Mesendoderm (in vitro differentiated cells): Measurements from ENCODE around the gene NOP56.

Experiments used
- DNase-seq: peaks from one replicate; pipeline ENCODE4 v3.0.0; 2013
- H2AK5ac ChIP-seq: 2 replicates; pipeline ENCODE4 v1.6.1; 2013; ENCODE audit warnings: low read length, inconsistent platforms
- H2BK120ac ChIP-seq: 2 replicates; pipeline ENCODE4 v1.6.1; 2013; ENCODE audit warnings: low read depth, mild to moderate bottlenecking, low read length, moderate library complexity, mixed read lengths
- H2BK15ac ChIP-seq: replicated peaks from 2 replicates; pipeline ENCODE4 v1.6.1; 2013; ENCODE audit warnings: low read depth, mild to moderate bottlenecking, moderate library complexity
- H2BK5ac ChIP-seq: 2 replicates; pipeline ENCODE4 v1.6.1; 2013; ENCODE audit warnings: low read length, inconsistent platforms
- H3K18ac ChIP-seq: 2 replicates; pipeline ENCODE4 v1.6.1; 2013; ENCODE audit warnings: mild to moderate bottlenecking, low read length, mixed read lengths
- H3K23ac ChIP-seq: one replicate; pipeline ENCODE4 v1.6.1; 2013; ENCODE audit warnings: low read length
- H3K27ac ChIP-seq: 2 replicates; pipeline ENCODE4 v1.5.1; 2013; ENCODE audit warnings: low read depth, mild to moderate bottlenecking, inconsistent platforms, low read length, moderate library complexity
- H3K27me3 ChIP-seq: 2 replicates; pipeline ENCODE4 v1.6.1; 2013; ENCODE audit warnings: low read length, control low read depth, mild to moderate bottlenecking, inconsistent platforms; ENCODE audit not compliant: insufficient read depth, poor library complexity
- H3K36me3 ChIP-seq: 2 replicates; pipeline ENCODE4 v1.6.1; 2013; ENCODE audit warnings: low read length, inconsistent platforms; ENCODE audit not compliant: control insufficient read depth, insufficient read depth
- H3K4ac ChIP-seq: one replicate; pipeline ENCODE4 v1.6.1; 2013; ENCODE audit warnings: low read depth, mild to moderate bottlenecking, low read length, moderate library complexity
- H3K4me1 ChIP-seq: 2 replicates; pipeline ENCODE4 v1.6.1; 2013; ENCODE audit warnings: low read depth, low read length, inconsistent platforms; ENCODE audit not compliant: control insufficient read depth
- H3K4me2 ChIP-seq: 2 replicates; pipeline ENCODE4 v1.6.1; 2013; ENCODE audit warnings: low read length
- H3K4me3 ChIP-seq: 2 replicates; pipeline ENCODE4 v1.5.1; 2013; ENCODE audit warnings: mild to moderate bottlenecking, low read length
- H3K56ac ChIP-seq: one replicate; pipeline ENCODE4 v1.6.1; 2013; ENCODE audit warnings: low read length
- H3K79me1 ChIP-seq: 2 replicates; pipeline ENCODE4 v1.6.1; 2013; ENCODE audit warnings: low read length, inconsistent platforms
- H3K79me2 ChIP-seq: 2 replicates; pipeline ENCODE4 v1.6.1; 2013; ENCODE audit warnings: mild to moderate bottlenecking, low read length; ENCODE audit not compliant: control insufficient read depth, insufficient read depth
- H3K9ac ChIP-seq: 2 replicates; pipeline ENCODE4 v1.6.1; 2013; ENCODE audit warnings: low read length, inconsistent platforms
- H4K5ac ChIP-seq: one replicate; pipeline ENCODE4 v1.6.1; 2013; ENCODE audit warnings: low read length
- H4K8ac ChIP-seq: one replicate; pipeline ENCODE4 v1.6.1; 2013; ENCODE audit warnings: low read depth, mild to moderate bottlenecking, control low read depth, low read length, moderate library complexity
- WGBS: extraction: QIAGEN DNeasy Blood & Tissue Kit; methylation state at CpG from one replicate; pipeline ENCODE4 v1.1.7; 2013; ENCODE audit warnings: low lambda C conversion rate, missing lambda C conversion rate; ENCODE audit not compliant: insufficient coverage; ENCODE audit errors: extremely low coverage; 5-methylcytosine and 5-hydroxymethylcytosine counted together

Gene NOP56

DNA sequence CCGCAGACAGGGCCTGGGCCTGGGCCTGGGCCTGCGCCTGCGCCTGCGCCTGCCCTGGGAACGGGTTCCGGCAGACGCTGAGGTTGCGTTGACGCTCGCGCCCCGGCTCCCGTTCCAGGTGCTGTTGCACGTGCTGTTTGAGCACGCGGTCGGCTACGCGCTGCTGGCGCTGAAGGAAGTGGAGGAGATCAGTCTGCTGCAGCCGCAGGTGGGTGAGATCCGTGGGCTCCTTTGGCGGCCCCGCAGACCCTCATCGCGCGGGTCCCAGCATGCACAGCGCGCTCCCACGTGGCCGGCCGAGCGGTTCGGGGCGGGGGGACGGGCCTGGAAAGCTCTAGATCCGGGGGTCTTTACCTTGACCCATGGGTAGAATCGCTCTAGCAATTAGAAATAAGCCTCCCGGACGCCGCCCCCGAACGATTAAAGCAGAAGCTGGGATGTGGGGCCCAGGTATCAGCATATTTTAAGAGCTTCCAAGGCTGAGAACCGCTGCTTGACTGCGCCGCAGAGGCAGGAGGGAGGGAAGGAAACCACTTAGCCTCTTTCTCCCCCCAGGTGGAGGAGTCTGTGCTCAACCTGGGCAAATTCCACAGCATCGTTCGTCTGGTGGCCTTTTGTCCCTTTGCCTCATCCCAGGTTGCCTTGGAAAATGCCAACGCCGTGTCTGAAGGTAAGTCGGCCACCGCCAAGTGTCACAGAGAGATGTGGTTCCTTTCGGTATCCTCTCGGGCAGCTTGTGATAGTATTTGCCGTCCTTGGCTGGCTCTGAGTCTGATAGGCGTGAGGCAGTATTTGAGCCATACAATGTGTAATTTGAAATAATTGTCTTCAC lies 508 bp downstream of the NOP56 start:
- Histone ChIP-seq H3K79me2 (peaks cover 37% of the 10 kb centered on the region), H2BK5ac (peak overlapping the region; percentile 14)
- WGBS = no CpG with 5 or more reads among the region's 56 CpGs

DNA sequence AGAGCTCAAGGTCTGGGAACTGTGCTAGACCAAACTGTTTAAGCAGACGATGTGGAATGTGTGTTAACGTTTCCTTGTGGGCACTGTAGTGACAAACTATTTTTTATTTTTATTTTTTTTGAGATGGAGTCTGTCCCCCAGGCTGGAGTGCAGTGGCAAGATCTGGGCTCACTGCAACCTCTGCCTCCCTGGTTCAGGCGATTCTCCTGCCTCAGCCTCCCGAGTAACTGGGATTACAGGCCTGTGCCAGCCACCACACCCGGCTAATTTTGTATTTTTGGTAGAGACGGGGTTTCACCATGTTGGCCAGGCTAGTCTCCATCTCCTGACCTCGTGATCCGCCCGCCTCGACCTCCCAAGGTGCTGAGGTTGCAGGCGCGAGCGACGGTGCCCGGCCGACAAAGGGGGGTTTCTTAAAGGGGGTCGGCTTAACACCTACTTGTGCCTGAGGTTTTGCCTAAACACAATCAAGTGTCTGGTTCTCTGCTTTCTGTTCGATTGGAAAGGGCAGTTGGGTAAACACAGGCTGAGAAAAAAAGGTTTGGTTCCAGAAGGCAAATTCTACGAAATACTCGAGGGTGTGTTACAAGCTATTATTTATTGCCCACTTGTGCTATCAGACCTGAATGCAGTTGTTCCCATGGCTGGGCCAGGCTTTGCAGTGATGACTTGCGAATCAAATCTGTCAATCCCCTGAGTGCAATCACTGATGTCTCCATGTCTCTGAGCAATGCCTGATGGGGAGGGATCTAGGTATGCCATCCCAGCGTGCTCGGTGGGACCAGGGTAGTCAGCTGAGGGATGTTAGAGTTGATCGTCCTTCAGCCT lies 1.3 kb downstream of the NOP56 start:
- H2BK120ac ChIP-seq = no peak overlapping the region
- H4K8ac ChIP-seq = no peak overlapping the region
- no peak overlapping the region for H2BK15ac ChIP-seq
- H3K23ac ChIP-seq = no peak overlapping the region
- H3K27me3 ChIP-seq = no peaks in the 10 kb centered on the region
- no peak overlapping the region for H3K4ac ChIP-seq
- peak overlapping the region; percentile 87 for H3K56ac ChIP-seq
- peaks cover 23% of the 10 kb centered on the region for H3K79me1 ChIP-seq
- H3K4me3 ChIP-seq = peak overlapping the region; percentile 40
- H3K79me2 ChIP-seq = peaks cover 37% of the 10 kb centered on the region
- H3K4me2 ChIP-seq = peak overlapping the region; percentile 85
- peaks cover 2% of the 10 kb centered on the region for H3K4me1 ChIP-seq
- WGBS = no CpG with 5 or more reads among the region's 24 CpGs
- peak overlapping the region; percentile 81 for H3K9ac ChIP-seq
- DNase-seq = no peak
- no peak overlapping the region for H3K18ac ChIP-seq
- no peak overlapping the region for H2BK5ac ChIP-seq
- H4K5ac ChIP-seq = no peak overlapping the region
- H3K27ac ChIP-seq = no peak overlapping the region
- peaks cover 41% of the 10 kb centered on the region for H3K36me3 ChIP-seq
- no peak overlapping the region for H2AK5ac ChIP-seq

More for the DNA sequence above, 508 bp downstream of the NOP56 start:
- Histone ChIP-seq H4K8ac (no peak overlapping the region), H3K36me3 (peaks cover 36% of the 10 kb centered on the region), H3K27ac (peak overlapping the region; percentile 10), H3K79me1 (peaks cover 23% of the 10 kb centered on the region), H2AK5ac (no peak overlapping the region), H3K18ac (peak overlapping the region; percentile 77), H3K4me1 (peaks cover 2% of the 10 kb centered on the region), H3K23ac (peak overlapping the region; percentile 3), H3K4me2 (peak overlapping the region; percentile 85), H3K56ac (peak overlapping the region; percentile 87), H2BK120ac (no peak overlapping the region), H4K5ac (no peak overlapping the region), H2BK15ac (no peak overlapping the region), H3K4me3 (peak overlapping the region; percentile 40), H3K27me3 (no peaks in the 10 kb centered on the region), H3K9ac (peak overlapping the region; percentile 81), H3K4ac (peak overlapping the region; percentile 87)
- no peak for DNase-seq

DNA sequence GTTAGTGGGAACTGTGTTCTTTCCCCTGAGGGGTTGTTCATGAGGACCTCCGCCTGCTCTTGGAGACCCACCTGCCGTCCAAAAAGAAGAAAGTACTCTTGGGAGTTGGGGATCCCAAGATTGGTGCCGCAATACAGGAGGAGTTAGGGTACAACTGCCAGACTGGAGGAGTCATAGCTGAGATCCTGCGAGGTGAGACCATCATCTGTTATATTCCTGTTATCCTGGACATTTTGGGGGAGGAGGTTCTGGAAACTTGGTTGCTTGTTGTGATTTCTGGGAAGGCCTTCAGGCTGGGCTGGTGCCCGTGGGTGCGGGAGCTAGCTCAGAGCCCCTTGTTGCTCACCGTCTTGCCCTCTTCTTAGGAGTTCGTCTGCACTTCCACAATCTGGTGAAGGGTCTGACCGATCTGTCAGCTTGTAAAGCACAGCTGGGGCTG lies 2.0 kb downstream of the NOP56 start:
- Histone ChIP-seq H3K36me3 (peaks cover 41% of the 10 kb centered on the region), H2BK5ac (no peak overlapping the region), H3K79me1 (peaks cover 23% of the 10 kb centered on the region), H3K4me1 (peaks cover 2% of the 10 kb centered on the region), H3K9ac (peak overlapping the region; percentile 81), H3K27ac (no peak overlapping the region), H3K27me3 (no peaks in the 10 kb centered on the region), H4K5ac (no peak overlapping the region), H3K4ac (no peak overlapping the region), H3K18ac (no peak overlapping the region), H3K4me2 (peak overlapping the region; percentile 40), H4K8ac (no peak overlapping the region), H2BK120ac (no peak overlapping the region), H3K23ac (no peak overlapping the region), H2BK15ac (no peak overlapping the region), H3K79me2 (peaks cover 37% of the 10 kb centered on the region), H3K56ac (peak overlapping the region; percentile 81), H2AK5ac (no peak overlapping the region), H3K4me3 (peak overlapping the region; percentile 40)
- DNase-seq = no peak
- no CpG with 5 or more reads among the region's 9 CpGs for whole genome bisulfite sequencing

DNA sequence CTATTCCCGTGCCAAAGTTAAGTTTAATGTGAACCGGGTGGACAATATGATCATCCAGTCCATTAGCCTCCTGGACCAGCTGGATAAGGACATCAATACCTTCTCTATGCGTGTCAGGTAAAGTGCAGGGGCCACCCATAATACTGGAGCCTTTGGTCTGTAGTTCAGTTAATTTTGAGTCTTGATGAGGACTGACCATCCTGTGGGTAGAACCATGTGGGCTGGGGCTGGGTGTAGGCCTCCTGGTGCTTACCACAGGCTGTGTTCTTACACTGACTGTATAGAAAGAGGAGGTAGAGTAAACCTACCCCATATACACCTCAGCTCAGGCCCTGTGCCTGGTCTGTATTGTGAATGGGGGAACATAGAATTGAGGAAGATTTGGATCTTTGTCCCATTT lies 2.4 kb downstream of the NOP56 start:
- H3K4me1 ChIP-seq = peaks cover 2% of the 10 kb centered on the region
- no peak overlapping the region for H2BK5ac ChIP-seq
- H3K79me1 ChIP-seq = peaks cover 23% of the 10 kb centered on the region
- WGBS = no CpG with 5 or more reads among the region's 3 CpGs
- no peak overlapping the region for H3K23ac ChIP-seq
- no peak overlapping the region for H3K4me3 ChIP-seq
- no peak overlapping the region for H2BK120ac ChIP-seq
- no peak for DNase-seq
- H3K27me3 ChIP-seq = no peaks in the 10 kb centered on the region
- H3K18ac ChIP-seq = no peak overlapping the region
- H3K79me2 ChIP-seq = peaks cover 37% of the 10 kb centered on the region
- peak overlapping the region; percentile 81 for H3K56ac ChIP-seq
- no peak overlapping the region for H3K4ac ChIP-seq
- H4K5ac ChIP-seq = no peak overlapping the region
- H3K4me2 ChIP-seq = peak overlapping the region; percentile 40
- no peak overlapping the region for H4K8ac ChIP-seq
- H3K9ac ChIP-seq = peak overlapping the region; percentile 81
- H2BK15ac ChIP-seq = no peak overlapping the region
- peaks cover 41% of the 10 kb centered on the region for H3K36me3 ChIP-seq
- no peak overlapping the region for H3K27ac ChIP-seq
- H2AK5ac ChIP-seq = no peak overlapping the region

DNA sequence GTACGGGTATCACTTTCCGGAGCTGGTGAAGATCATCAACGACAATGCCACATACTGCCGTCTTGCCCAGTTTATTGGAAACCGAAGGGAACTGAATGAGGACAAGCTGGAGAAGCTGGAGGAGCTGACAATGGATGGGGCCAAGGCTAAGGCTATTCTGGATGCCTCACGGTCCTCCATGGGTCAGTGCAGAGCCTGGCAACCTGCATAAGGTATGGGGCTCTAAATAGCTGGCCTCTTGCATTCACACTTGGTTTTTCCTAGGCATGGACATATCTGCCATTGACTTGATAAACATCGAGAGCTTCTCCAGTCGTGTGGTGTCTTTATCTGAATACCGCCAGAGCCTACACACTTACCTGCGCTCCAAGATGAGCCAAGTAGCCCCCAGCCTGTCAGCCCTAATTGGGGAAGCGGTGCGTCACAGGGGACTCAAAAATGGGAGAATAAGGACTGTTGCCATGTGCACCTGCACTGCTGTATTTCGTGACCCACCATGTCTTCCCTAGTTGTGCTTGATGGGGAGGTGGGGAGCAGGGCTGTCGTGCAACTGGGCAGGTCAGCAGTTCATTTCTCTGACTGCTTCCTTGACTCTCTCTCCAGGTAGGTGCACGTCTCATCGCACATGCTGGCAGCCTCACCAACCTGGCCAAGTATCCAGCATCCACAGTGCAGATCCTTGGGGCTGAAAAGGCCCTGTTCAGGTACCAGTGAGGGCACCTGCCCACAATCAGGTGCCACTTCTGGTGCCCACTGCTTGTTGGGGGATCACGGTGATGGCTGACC lies 3.1 kb downstream of the NOP56 start:
- Histone ChIP-seq H2BK15ac (no peak overlapping the region), H3K27ac (no peak overlapping the region), H2BK5ac (no peak overlapping the region), H3K4ac (no peak overlapping the region), H3K36me3 (peaks cover 43% of the 10 kb centered on the region), H4K5ac (no peak overlapping the region), H3K9ac (no peak overlapping the region), H2AK5ac (no peak overlapping the region), H3K23ac (no peak overlapping the region), H3K79me2 (peaks cover 37% of the 10 kb centered on the region), H3K4me1 (peaks cover 2% of the 10 kb centered on the region), H2BK120ac (no peak overlapping the region), H3K79me1 (peaks cover 23% of the 10 kb centered on the region), H3K56ac (no peak overlapping the region), H3K27me3 (no peaks in the 10 kb centered on the region), H4K8ac (no peak overlapping the region), H3K18ac (no peak overlapping the region), H3K4me3 (no peak overlapping the region), H3K4me2 (no peak overlapping the region)
- no peak for DNase-seq
- WGBS = no CpG with 5 or more reads among the region's 17 CpGs
